H9 (cell line): ENCODE results near the gene SLC39A10. TPM values are rescaled to one million over a fixed set of nuclear protein-coding genes. Genes with fewer than 3 reads are reported as not detected.

Experiments
- DNase-seq: peaks from one replicate; pipeline ENCODE4 v3.0.0-alpha.2; 2017
- H2AFZ ChIP-seq: one replicate; pipeline ENCODE4 v1.6.1; 2013; ENCODE audit warnings: mild to moderate bottlenecking, low read length, control low read depth, moderate library complexity
- H2AK5ac ChIP-seq: 2 replicates; pipeline ENCODE4 v1.6.1; 2013; ENCODE audit warnings: low read length, control low read depth, mixed read lengths; ENCODE audit not compliant: insufficient read length
- H2BK120ac ChIP-seq: one replicate; pipeline ENCODE4 v1.6.1; 2013; ENCODE audit warnings: low read depth, mild to moderate bottlenecking, low read length, control low read depth, inconsistent platforms; ENCODE audit not compliant: poor library complexity, severe bottlenecking
- H2BK12ac ChIP-seq: 2 replicates; pipeline ENCODE4 v1.6.1; 2013; ENCODE audit warnings: low read length, control low read depth, mixed read lengths, low read depth; ENCODE audit not compliant: insufficient read length
- H2BK15ac ChIP-seq: 2 replicates; pipeline ENCODE4 v1.6.1; 2013; ENCODE audit warnings: low read depth, low read length, control low read depth
- H2BK20ac ChIP-seq: one replicate; pipeline ENCODE4 v1.6.1; 2013; ENCODE audit warnings: low read depth, mild to moderate bottlenecking, low read length, control low read depth, inconsistent platforms; ENCODE audit not compliant: poor library complexity, severe bottlenecking
- H2BK5ac ChIP-seq: 2 replicates; pipeline ENCODE4 v1.6.1; 2013; ENCODE audit warnings: low read length, control low read depth, mixed read lengths; ENCODE audit not compliant: insufficient read length
- H3K14ac ChIP-seq: 2 replicates; pipeline ENCODE4 v1.6.1; 2013; ENCODE audit warnings: low read length, control low read depth; ENCODE audit not compliant: insufficient read depth
- H3K18ac ChIP-seq: 2 replicates; pipeline ENCODE4 v1.6.1; 2013; ENCODE audit warnings: low read depth, mild to moderate bottlenecking, mixed read lengths, low read length, control low read depth; ENCODE audit not compliant: insufficient read length
- H3K23ac ChIP-seq: 2 replicates; pipeline ENCODE4 v1.6.1; 2013; ENCODE audit warnings: low read length, control low read depth, mixed read lengths, low read depth; ENCODE audit not compliant: insufficient read length
- H3K23me2 ChIP-seq: 2 replicates; pipeline ENCODE4 v1.6.1; 2013; ENCODE audit warnings: low read depth, mild to moderate bottlenecking, mixed read lengths, low read length, control low read depth; ENCODE audit not compliant: insufficient read length, poor library complexity, severe bottlenecking
- H3K27ac ChIP-seq: 2 replicates; pipeline ENCODE4 v1.5.1; 2013; ENCODE audit warnings: low read length, control low read depth, mixed read lengths, low read depth; ENCODE audit not compliant: insufficient read length
- H3K27me3 ChIP-seq: 2 replicates; pipeline ENCODE4 v1.6.1; 2013; ENCODE audit warnings: low read length, control low read depth, inconsistent platforms; ENCODE audit not compliant: insufficient read depth
- H3K4ac ChIP-seq: 2 replicates; pipeline ENCODE4 v1.6.1; 2013; ENCODE audit warnings: low read depth, mild to moderate bottlenecking, control low read depth, inconsistent platforms, low read length, moderate library complexity
- H3K4me1 ChIP-seq: 2 replicates; pipeline ENCODE4 v1.6.1; 2013; ENCODE audit warnings: low read length, control low read depth, inconsistent platforms; ENCODE audit not compliant: insufficient read depth
- H3K4me2 ChIP-seq: 2 replicates; pipeline ENCODE4 v1.6.1; 2013; ENCODE audit warnings: low read length, control low read depth, mixed read lengths; ENCODE audit not compliant: insufficient read length, insufficient read depth
- H3K56ac ChIP-seq: 2 replicates; pipeline ENCODE4 v1.6.1; 2013; ENCODE audit warnings: low read depth, mild to moderate bottlenecking, mixed read lengths, low read length, control low read depth; ENCODE audit not compliant: insufficient read length
- H3K79me1 ChIP-seq: 2 replicates; pipeline ENCODE4 v1.6.1; 2013; ENCODE audit warnings: low read depth, mild to moderate bottlenecking, moderate library complexity, low read length, control low read depth, inconsistent platforms; ENCODE audit not compliant: insufficient read depth, poor library complexity, severe bottlenecking
- H3K79me2 ChIP-seq: 2 replicates; pipeline ENCODE4 v1.6.1; 2013; ENCODE audit warnings: low read length, control low read depth, inconsistent platforms; ENCODE audit not compliant: insufficient read depth
- H3K9ac ChIP-seq: 2 replicates; pipeline ENCODE4 v1.6.1; 2013; ENCODE audit warnings: low read length, control low read depth, mixed read lengths; ENCODE audit not compliant: insufficient read length; ENCODE audit errors: extremely low read depth
- H3K9me3 ChIP-seq: one replicate; pipeline ENCODE4 v1.6.1; 2013; ENCODE audit warnings: low read depth, low read length, inconsistent platforms; ENCODE audit not compliant: control insufficient read depth
- H3T11ph ChIP-seq: one replicate; pipeline ENCODE4 v1.6.1; 2013; ENCODE audit warnings: mild to moderate bottlenecking, low read length, control low read depth, inconsistent platforms
- H4K20me1 ChIP-seq: one replicate; pipeline ENCODE4 v1.6.1; 2013; ENCODE audit not compliant: control insufficient read depth, insufficient read length, insufficient read depth
- H4K5ac ChIP-seq: 2 replicates; pipeline ENCODE4 v1.6.1; 2013; ENCODE audit warnings: low read depth, mild to moderate bottlenecking, mixed read lengths, low read length, control low read depth; ENCODE audit not compliant: insufficient read length
- H4K8ac ChIP-seq: replicated peaks from 2 replicates; pipeline ENCODE4 v1.6.1; 2013; ENCODE audit warnings: low read length, control low read depth, mixed read lengths, low read depth; ENCODE audit not compliant: insufficient read length
- H4K91ac ChIP-seq: 2 replicates; pipeline ENCODE4 v1.6.1; 2013; ENCODE audit warnings: low read depth, mild to moderate bottlenecking, moderate library complexity, mixed read lengths, low read length, control low read depth; ENCODE audit not compliant: insufficient read length
- H3K27ac Mint-ChIP-seq, 3 experiments: 2 replicates in 2 of 3; 3 replicates in 1 of 3; pipeline ENCODE4 v1.8.0; 2020 to 2021; ENCODE audit warnings: mixed read lengths in 3 of 3, mild to moderate bottlenecking in 1 of 3, moderate library complexity in 1 of 3
- H3K27me3 Mint-ChIP-seq: 2 replicates; pipeline ENCODE4 v1.8.0; 2021; ENCODE audit warnings: low read depth, mild to moderate bottlenecking, moderate library complexity, mixed read lengths
- H3K36me3 Mint-ChIP-seq, 3 experiments: 2 replicates in 2 of 3; 3 replicates in 1 of 3; pipeline ENCODE4 v1.8.0; 2020 to 2021; ENCODE audit warnings: low read depth in 3 of 3, mixed read lengths in 3 of 3; ENCODE audit not compliant: insufficient read depth in 1 of 3
- H3K4me1 Mint-ChIP-seq, 2 experiments: 2 replicates each; pipeline ENCODE4 v1.8.0; 2020; ENCODE audit warnings: mixed read lengths in 2 of 2
- H3K4me3 Mint-ChIP-seq, 2 experiments: 2 replicates in 1 of 2; 3 replicates in 1 of 2; pipeline ENCODE4 v1.8.0; 2020 to 2021; ENCODE audit warnings: mild to moderate bottlenecking in 2 of 2, mixed read lengths in 2 of 2, moderate library complexity in 1 of 2
- H3K9me3 Mint-ChIP-seq, 2 experiments: 2 replicates in 1 of 2; 3 replicates in 1 of 2; pipeline ENCODE4 v1.8.0; 2020; ENCODE audit warnings: mild to moderate bottlenecking in 2 of 2, mixed read lengths in 2 of 2, moderate library complexity in 1 of 2
- WGBS: extraction: QIAGEN DNeasy Blood & Tissue Kit; methylation state at CpG from one replicate; pipeline ENCODE4 v1.1.7; 2013; ENCODE audit warnings: missing lambda C conversion rate, low lambda C conversion rate, mixed read lengths; ENCODE audit not compliant: insufficient read length; ENCODE audit errors: extremely low coverage; 5-methylcytosine and 5-hydroxymethylcytosine counted together
- total RNA-seq: library from RNA; stranded (reverse); gene quantifications from 2 replicates; pipeline ENCODE4 v1.2.1, GENCODE V29; 2021
- TF ChIP-seq, protein P1 (sequence below): fragments of 200-600 bp; sonication (generic); conservative IDR thresholded peaks from 3 replicates; pipeline ENCODE4 v1.8.0; 2021; ENCODE audit warnings: antibody characterized with exemption, mild to moderate bottlenecking

SLC39A10 gene
- total RNA-seq, 1 experiment from 2014 or later = 161 TPM

DNA sequence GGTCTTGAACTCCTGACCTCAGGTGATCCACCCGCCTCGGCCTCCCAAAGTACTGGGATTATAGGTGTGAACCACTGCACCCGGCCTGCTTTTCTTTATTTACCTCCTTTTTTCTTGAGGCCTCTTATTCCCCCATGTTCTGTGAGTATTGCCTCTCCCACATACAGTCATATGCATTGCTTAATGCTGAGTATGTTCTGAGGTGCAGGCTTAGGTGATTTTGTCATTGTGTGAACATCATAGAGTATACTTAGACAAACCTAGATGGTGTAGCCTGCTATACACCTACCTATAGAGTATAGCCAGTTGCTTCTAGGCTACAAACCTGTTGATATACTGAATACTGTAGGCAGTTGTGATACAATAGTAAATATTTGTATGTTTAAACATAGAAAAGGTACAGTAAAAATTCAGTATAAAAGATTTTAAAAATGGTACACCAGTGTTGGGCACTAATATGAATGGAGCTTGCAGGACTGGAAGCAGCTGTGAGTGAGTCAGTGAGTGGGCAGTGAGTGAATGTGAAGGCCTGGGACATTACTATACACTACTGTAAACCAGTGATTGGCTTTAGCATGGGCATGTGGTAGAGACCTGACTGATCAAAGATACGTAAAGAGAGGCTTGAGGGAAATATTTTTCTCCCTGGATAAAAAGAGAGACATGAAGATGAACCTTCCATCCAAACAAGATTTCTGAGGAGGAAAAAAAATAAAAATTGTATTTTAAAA lies 17.6 kb downstream of the SLC39A10 start:
- H2AFZ ChIP-seq = no peak overlapping the region
- peaks cover 2% of the 10 kb centered on the region for H4K20me1 ChIP-seq
- TF ChIP-seq, protein P1, sequence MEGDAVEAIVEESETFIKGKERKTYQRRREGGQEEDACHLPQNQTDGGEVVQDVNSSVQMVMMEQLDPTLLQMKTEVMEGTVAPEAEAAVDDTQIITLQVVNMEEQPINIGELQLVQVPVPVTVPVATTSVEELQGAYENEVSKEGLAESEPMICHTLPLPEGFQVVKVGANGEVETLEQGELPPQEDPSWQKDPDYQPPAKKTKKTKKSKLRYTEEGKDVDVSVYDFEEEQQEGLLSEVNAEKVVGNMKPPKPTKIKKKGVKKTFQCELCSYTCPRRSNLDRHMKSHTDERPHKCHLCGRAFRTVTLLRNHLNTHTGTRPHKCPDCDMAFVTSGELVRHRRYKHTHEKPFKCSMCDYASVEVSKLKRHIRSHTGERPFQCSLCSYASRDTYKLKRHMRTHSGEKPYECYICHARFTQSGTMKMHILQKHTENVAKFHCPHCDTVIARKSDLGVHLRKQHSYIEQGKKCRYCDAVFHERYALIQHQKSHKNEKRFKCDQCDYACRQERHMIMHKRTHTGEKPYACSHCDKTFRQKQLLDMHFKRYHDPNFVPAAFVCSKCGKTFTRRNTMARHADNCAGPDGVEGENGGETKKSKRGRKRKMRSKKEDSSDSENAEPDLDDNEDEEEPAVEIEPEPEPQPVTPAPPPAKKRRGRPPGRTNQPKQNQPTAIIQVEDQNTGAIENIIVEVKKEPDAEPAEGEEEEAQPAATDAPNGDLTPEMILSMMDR = no peak
- no peak overlapping the region for H2AK5ac ChIP-seq
- Mint-ChIP-seq H3K27me3 (no peaks in the 10 kb centered on the region), H3K36me3 (peaks cover 18 to 25% (median 19%) of the 10 kb centered on the region in 3 experiments), H3K27ac (no peak overlapping the region), H3K4me1 (peaks cover 6 to 8% of the 10 kb centered on the region in 2 experiments; a peak in 3 of 4 replicates), H3K4me3 (no peak overlapping the region), H3K9me3 (no peaks in the 10 kb centered on the region; a peak in 1 of 5 replicates)
- no peak overlapping the region for H2BK15ac ChIP-seq
- H3K23me2 ChIP-seq = peaks cover 2% of the 10 kb centered on the region
- H3K9me3 ChIP-seq = no peaks in the 10 kb centered on the region
- no peak overlapping the region for H2BK12ac ChIP-seq
- no peak overlapping the region for H3K4me2 ChIP-seq
- no peak for DNase-seq
- H3K56ac ChIP-seq = no peak overlapping the region
- no peak overlapping the region for H4K91ac ChIP-seq
- H3T11ph ChIP-seq = no peak overlapping the region
- no peak overlapping the region for H2BK5ac ChIP-seq
- no CpG with 5 or more reads among the region's 4 CpGs for WGBS
- no peak overlapping the region for H3K14ac ChIP-seq
- H3K27me3 ChIP-seq = no peaks in the 10 kb centered on the region
- no peaks in the 10 kb centered on the region for H3K4me1 ChIP-seq
- no peak overlapping the region for H3K27ac ChIP-seq
- no peak overlapping the region for H3K23ac ChIP-seq
- H3K18ac ChIP-seq = no peak overlapping the region
- H3K79me1 ChIP-seq = peaks cover 4% of the 10 kb centered on the region
- H4K5ac ChIP-seq = no peak overlapping the region
- H4K8ac ChIP-seq = no peak overlapping the region
- peaks cover 17% of the 10 kb centered on the region for H3K79me2 ChIP-seq
- H2BK120ac ChIP-seq = no peak overlapping the region
- H3K4ac ChIP-seq = no peak overlapping the region
- H3K9ac ChIP-seq = no peak overlapping the region
- H2BK20ac ChIP-seq = no peak overlapping the region
